Measurements from ENCODE around the gene TAAR2. TPM values are rescaled to one million over a fixed set of nuclear protein-coding genes. Genes with fewer than 3 reads are reported as not detected.

Gene TAAR2
- total and polyA plus RNA-seq, 2 donors (not counting 1 experiment from before 2014, with no cell fraction given) = not detected

DNA sequence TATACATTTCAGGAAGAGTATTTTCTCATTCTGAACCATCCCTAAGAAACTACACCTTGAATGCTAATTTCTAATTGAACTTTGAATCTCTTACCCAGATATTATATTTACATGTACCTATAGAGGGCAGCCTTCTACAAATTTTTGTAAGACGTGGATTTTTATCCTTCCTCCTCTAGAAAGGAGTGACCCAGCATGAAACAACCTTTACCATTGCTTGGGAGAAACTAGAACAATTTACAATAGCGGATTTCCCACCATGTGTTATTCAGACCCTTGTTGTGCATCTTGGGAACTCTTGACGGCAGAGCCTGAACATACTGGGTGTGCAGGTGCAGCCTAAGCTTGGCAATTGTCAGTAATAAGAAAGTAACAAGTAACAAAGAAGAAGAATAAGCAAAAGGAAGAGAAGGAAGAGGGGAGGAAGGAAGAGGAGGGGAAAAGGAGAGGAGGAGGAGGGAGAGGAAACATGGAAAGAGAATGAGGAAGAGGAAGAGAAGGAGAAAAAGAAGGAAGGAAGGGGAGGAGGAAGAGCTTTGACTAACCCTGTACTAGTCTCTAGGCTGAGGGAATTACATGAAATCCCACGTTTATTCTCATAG, 45.7 kb upstream of the TAAR2 start:
- Histone ChIP-seq H3K27me3 (ENCODE audit: control insufficient read depth, insufficient read depth, low read length) (no peaks in the 10 kb centered on the region), H3K9ac (ENCODE audit: insufficient read depth, low read length) (no peak overlapping the region), H3K9me3 (ENCODE audit: control insufficient read depth, insufficient read depth, low read depth, low read length) (no peaks in the 10 kb centered on the region), H2AFZ (ENCODE audit: low read length) (no peak overlapping the region), H3K36me3 (ENCODE audit: control insufficient read depth, insufficient read depth, low read length) (no peaks in the 10 kb centered on the region), H3K4me1 (ENCODE audit: control insufficient read depth, extremely low read depth, insufficient read depth, low read length) (no peaks in the 10 kb centered on the region), H3K4me3 (replicated peaks in 1 of 4; ENCODE audit: control extremely low read depth in 1 of 4, insufficient read depth in 1 of 4, low read depth in 3 of 4, low read length in 4 of 4) (no peak overlapping the region), H4K20me1 (ENCODE audit: control insufficient read depth, extremely low read depth, insufficient read depth, low read length) (no peaks in the 10 kb centered on the region), H3K4me2 (ENCODE audit: extremely low read depth, insufficient read depth, low read length) (no peak overlapping the region), H3K79me2 (ENCODE audit: control insufficient read depth, insufficient read depth, low read length) (no peaks in the 10 kb centered on the region), H3K27ac (ENCODE audit: insufficient read depth, low read length) (no peak overlapping the region)
- peak; percentile 38 to 76 for DNase-seq (ENCODE audit: low read depth in 2 of 2)
- TF ChIP-seq EZH2 (IDR thresholded peaks at IDR 0.05; ENCODE audit: low read length, missing control alignments) (no peak), CTCF (conservative IDR thresholded peaks at IDR 0.05 in 1 of 2, IDR thresholded peaks at IDR 0.05 in 1 of 2; ENCODE audit: low read depth in 1 of 2, low read length in 2 of 2) (peak; percentile 26 to 45)

DNA sequence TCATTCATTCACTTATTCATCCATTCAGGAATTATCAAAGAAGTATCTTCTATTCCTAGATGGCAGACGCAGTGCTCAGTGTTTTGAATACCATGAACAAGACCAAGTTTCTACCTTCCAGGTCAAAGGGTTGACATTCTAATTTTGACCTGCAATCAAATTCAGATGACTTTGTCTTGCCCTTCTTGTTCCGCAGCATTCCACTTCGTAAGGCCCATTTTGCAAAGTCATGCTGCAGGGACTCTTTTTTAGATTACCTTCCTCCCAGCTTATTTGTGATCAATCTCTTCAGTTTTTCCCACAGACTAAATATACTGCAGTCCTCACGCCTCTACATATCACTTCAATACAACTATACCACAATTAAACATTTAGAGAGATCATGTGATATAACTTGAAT, 42.0 kb upstream of the TAAR2 start:
- no peaks in the 10 kb centered on the region for H3K9me3 ChIP-seq (ENCODE audit: control insufficient read depth, insufficient read depth, low read depth, low read length)
- no peaks in the 10 kb centered on the region for H3K4me1 ChIP-seq (ENCODE audit: control insufficient read depth, extremely low read depth, insufficient read depth, low read length)
- TF ChIP-seq CTCF (conservative IDR thresholded peaks at IDR 0.05 in 1 of 2, IDR thresholded peaks at IDR 0.05 in 1 of 2; ENCODE audit: low read depth in 1 of 2, low read length in 2 of 2) (no peak), EZH2 (IDR thresholded peaks at IDR 0.05; ENCODE audit: low read length, missing control alignments) (no peak)
- H3K27me3 ChIP-seq (ENCODE audit: control insufficient read depth, insufficient read depth, low read length) = peaks cover under 1% of the 10 kb centered on the region
- no peak overlapping the region for H3K4me3 ChIP-seq (replicated peaks in 1 of 4; ENCODE audit: control extremely low read depth in 1 of 4, insufficient read depth in 1 of 4, low read depth in 3 of 4, low read length in 4 of 4)
- H2AFZ ChIP-seq (ENCODE audit: low read length) = no peak overlapping the region
- H3K9ac ChIP-seq (ENCODE audit: insufficient read depth, low read length) = no peak overlapping the region
- DNase-seq (ENCODE audit: low read depth in 2 of 2) = no peak
- no peaks in the 10 kb centered on the region for H3K36me3 ChIP-seq (ENCODE audit: control insufficient read depth, insufficient read depth, low read length)
- no peaks in the 10 kb centered on the region for H4K20me1 ChIP-seq (ENCODE audit: control insufficient read depth, extremely low read depth, insufficient read depth, low read length)
- no peaks in the 10 kb centered on the region for H3K79me2 ChIP-seq (ENCODE audit: control insufficient read depth, insufficient read depth, low read length)
- no peak overlapping the region for H3K27ac ChIP-seq (ENCODE audit: insufficient read depth, low read length)
- H3K4me2 ChIP-seq (ENCODE audit: extremely low read depth, insufficient read depth, low read length) = no peak overlapping the region

- Histone ChIP-seq H3K9ac (ENCODE audit: insufficient read depth, low read length) (no peak overlapping the region), H3K4me2 (ENCODE audit: extremely low read depth, insufficient read depth, low read length) (no peak overlapping the region), H3K36me3 (ENCODE audit: control insufficient read depth, insufficient read depth, low read length) (no peaks in the 10 kb centered on the region), H3K79me2 (ENCODE audit: control insufficient read depth, insufficient read depth, low read length) (no peaks in the 10 kb centered on the region), H3K9me3 (ENCODE audit: control insufficient read depth, insufficient read depth, low read depth, low read length) (no peaks in the 10 kb centered on the region), H3K4me1 (ENCODE audit: control insufficient read depth, extremely low read depth, insufficient read depth, low read length) (no peaks in the 10 kb centered on the region), H3K27ac (ENCODE audit: insufficient read depth, low read length) (no peak overlapping the region), H2AFZ (ENCODE audit: low read length) (no peak overlapping the region), H4K20me1 (ENCODE audit: control insufficient read depth, extremely low read depth, insufficient read depth, low read length) (no peaks in the 10 kb centered on the region), H3K4me3 (replicated peaks in 1 of 4; ENCODE audit: control extremely low read depth in 1 of 4, insufficient read depth in 1 of 4, low read depth in 3 of 4, low read length in 4 of 4) (no peak overlapping the region), H3K27me3 (ENCODE audit: control insufficient read depth, insufficient read depth, low read length) (peaks cover 2% of the 10 kb centered on the region)
- no peak for DNase-seq (ENCODE audit: low read depth in 2 of 2)
- TF ChIP-seq EZH2 (IDR thresholded peaks at IDR 0.05; ENCODE audit: low read length, missing control alignments) (no peak), CTCF (conservative IDR thresholded peaks at IDR 0.05 in 1 of 2, IDR thresholded peaks at IDR 0.05 in 1 of 2; ENCODE audit: low read depth in 1 of 2, low read length in 2 of 2) (no peak)
These were observed 40.4 kb upstream of the TAAR2 start for GRCh38 chr6:132664309-132665034.

Measured in fibroblast of lung (primary cell).